Measurements from ENCODE around the gene FTCDNL1. TPM values are rescaled to one million over a fixed set of nuclear protein-coding genes. Genes with fewer than 3 reads are reported as not detected.

FTCDNL1 gene
- total RNA-seq, 1 experiment from 2014 or later, result 2.7 TPM

- Histone ChIP-seq H3K79me2 (ENCODE audit: low read depth) (no peaks in the 10 kb centered on the region), H3K4me3 (no peak overlapping the region), H3F3A (ENCODE audit: insufficient read depth, low read depth) (no peaks in the 10 kb centered on the region), H2AFZ (no peak overlapping the region), H3K9me2 (ENCODE audit: insufficient read depth) (no peaks in the 10 kb centered on the region), H3K4me2 (no peak overlapping the region), H3K27ac (no peak overlapping the region), H3K9me3 (ENCODE audit: insufficient read depth, low read depth) (no peaks in the 10 kb centered on the region), H4K20me1 (ENCODE audit: insufficient read depth) (no peaks in the 10 kb centered on the region), H3K27me3 (ENCODE audit: insufficient read depth, low read depth) (no peaks in the 10 kb centered on the region), H3K36me3 (ENCODE audit: low read depth) (no peaks in the 10 kb centered on the region), H3K4me1 (replicated peaks; ENCODE audit: insufficient read depth) (peaks cover 4% of the 10 kb centered on the region; the same call in 1 of the 2 replicates)
- intact Hi-C loops (cut with micrococcal nuclease; ENCODE audit: unreplicated experiment), result loop anchor here (10.0 kb wide), 1 partner anchor 121 kb away; no protein-coding TSS in a partner anchor
- no TSS peak for BruUV-seq (replicated peaks)
- TF ChIP-seq CTCF (conservative IDR thresholded peaks at IDR 0.05) (no peak), EZH2 (IDR thresholded peaks at IDR 0.05; ENCODE audit: low read depth) (no peak)
- ChIA-PET POLR2A (ENCODE audit: unreplicated experiment) (no interaction called here), CTCF (no interaction called here)
- no peak for DNase-seq
These were observed 106.7 kb downstream of the FTCDNL1 start for GRCh38 chr2:199744260-199744659.

- ChIA-PET CTCF (no interaction called here), POLR2A (ENCODE audit: unreplicated experiment) (no interaction called here)
- peaks cover 11% of the 10 kb centered on the region for H3K4me1 ChIP-seq (replicated peaks; ENCODE audit: insufficient read depth)
- H3F3A ChIP-seq (ENCODE audit: insufficient read depth, low read depth), result no peaks in the 10 kb centered on the region
- no peaks in the 10 kb centered on the region for H3K27me3 ChIP-seq (ENCODE audit: insufficient read depth, low read depth)
- no peaks in the 10 kb centered on the region for H4K20me1 ChIP-seq (ENCODE audit: insufficient read depth)
- no peaks in the 10 kb centered on the region for H3K79me2 ChIP-seq (ENCODE audit: low read depth)
- no peak overlapping the region for H3K4me3 ChIP-seq
- no peak overlapping the region for H3K27ac ChIP-seq
- H3K4me2 ChIP-seq, result no peak overlapping the region
- no TSS peak for BruUV-seq (replicated peaks)
- intact Hi-C loops (cut with micrococcal nuclease; ENCODE audit: unreplicated experiment), result loop anchor here (10.0 kb wide), 1 partner anchor 121 kb away; no protein-coding TSS in a partner anchor
- no peaks in the 10 kb centered on the region for H3K9me2 ChIP-seq (ENCODE audit: insufficient read depth)
- no peak overlapping the region for H2AFZ ChIP-seq
- no peaks in the 10 kb centered on the region for H3K36me3 ChIP-seq (ENCODE audit: low read depth)
- H3K9me3 ChIP-seq (ENCODE audit: insufficient read depth, low read depth), result no peaks in the 10 kb centered on the region
- DNase-seq, result no peak
- TF ChIP-seq EZH2 (IDR thresholded peaks at IDR 0.05; ENCODE audit: low read depth) (no peak), CTCF (conservative IDR thresholded peaks at IDR 0.05) (no peak)
These were observed 107.4 kb downstream of the FTCDNL1 start for GRCh38 chr2:199743415-199744120.

- H3K4me1 ChIP-seq (replicated peaks; ENCODE audit: insufficient read depth), result peaks cover 14% of the 10 kb centered on the region
- no peaks in the 10 kb centered on the region for H3K9me2 ChIP-seq (ENCODE audit: insufficient read depth)
- TF ChIP-seq EZH2 (IDR thresholded peaks at IDR 0.05; ENCODE audit: low read depth) (no peak), CTCF (conservative IDR thresholded peaks at IDR 0.05) (no peak)
- intact Hi-C loops (cut with micrococcal nuclease; ENCODE audit: unreplicated experiment), result loop anchor here (10.0 kb wide), 1 partner anchor 122 kb away; no protein-coding TSS in a partner anchor
- ChIA-PET CTCF (no interaction called here), POLR2A (ENCODE audit: unreplicated experiment) (no interaction called here)
- DNase-seq, result no peak
- H2AFZ ChIP-seq, result no peak overlapping the region
- no peak overlapping the region for H3K4me2 ChIP-seq
- H4K20me1 ChIP-seq (ENCODE audit: insufficient read depth), result no peaks in the 10 kb centered on the region
- BruUV-seq (replicated peaks), result no TSS peak
- no peak overlapping the region for H3K27ac ChIP-seq
- no peaks in the 10 kb centered on the region for H3F3A ChIP-seq (ENCODE audit: insufficient read depth, low read depth)
- no peaks in the 10 kb centered on the region for H3K27me3 ChIP-seq (ENCODE audit: insufficient read depth, low read depth)
- no peaks in the 10 kb centered on the region for H3K9me3 ChIP-seq (ENCODE audit: insufficient read depth, low read depth)
- no peaks in the 10 kb centered on the region for H3K79me2 ChIP-seq (ENCODE audit: low read depth)
- no peaks in the 10 kb centered on the region for H3K36me3 ChIP-seq (ENCODE audit: low read depth)
- H3K4me3 ChIP-seq, result no peak overlapping the region
These were observed 108.1 kb downstream of the FTCDNL1 start for GRCh38 chr2:199742884-199743283.

All from PC-9 (cell line).